A549 treated with dexamethasone at 1 μM for 4 hours (cell line): ENCODE data around the gene SPRTN. TPM values are rescaled to one million over a fixed set of nuclear protein-coding genes. Genes with fewer than 3 reads are reported as not detected.

Source experiments
- total RNA-seq: library from RNA; stranded (reverse); fragments of 200-300 nt; extraction: Qiagen RNA extraction; gene quantifications from 5 replicates; pipeline ENCODE4 v1.2.3, GENCODE V29; 2022

SPRTN gene, protein sequence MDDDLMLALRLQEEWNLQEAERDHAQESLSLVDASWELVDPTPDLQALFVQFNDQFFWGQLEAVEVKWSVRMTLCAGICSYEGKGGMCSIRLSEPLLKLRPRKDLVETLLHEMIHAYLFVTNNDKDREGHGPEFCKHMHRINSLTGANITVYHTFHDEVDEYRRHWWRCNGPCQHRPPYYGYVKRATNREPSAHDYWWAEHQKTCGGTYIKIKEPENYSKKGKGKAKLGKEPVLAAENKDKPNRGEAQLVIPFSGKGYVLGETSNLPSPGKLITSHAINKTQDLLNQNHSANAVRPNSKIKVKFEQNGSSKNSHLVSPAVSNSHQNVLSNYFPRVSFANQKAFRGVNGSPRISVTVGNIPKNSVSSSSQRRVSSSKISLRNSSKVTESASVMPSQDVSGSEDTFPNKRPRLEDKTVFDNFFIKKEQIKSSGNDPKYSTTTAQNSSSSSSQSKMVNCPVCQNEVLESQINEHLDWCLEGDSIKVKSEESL
- total RNA-seq: 13.0 to 15.6 TPM (median 14.4 TPM) in 5 replicates

DNA sequence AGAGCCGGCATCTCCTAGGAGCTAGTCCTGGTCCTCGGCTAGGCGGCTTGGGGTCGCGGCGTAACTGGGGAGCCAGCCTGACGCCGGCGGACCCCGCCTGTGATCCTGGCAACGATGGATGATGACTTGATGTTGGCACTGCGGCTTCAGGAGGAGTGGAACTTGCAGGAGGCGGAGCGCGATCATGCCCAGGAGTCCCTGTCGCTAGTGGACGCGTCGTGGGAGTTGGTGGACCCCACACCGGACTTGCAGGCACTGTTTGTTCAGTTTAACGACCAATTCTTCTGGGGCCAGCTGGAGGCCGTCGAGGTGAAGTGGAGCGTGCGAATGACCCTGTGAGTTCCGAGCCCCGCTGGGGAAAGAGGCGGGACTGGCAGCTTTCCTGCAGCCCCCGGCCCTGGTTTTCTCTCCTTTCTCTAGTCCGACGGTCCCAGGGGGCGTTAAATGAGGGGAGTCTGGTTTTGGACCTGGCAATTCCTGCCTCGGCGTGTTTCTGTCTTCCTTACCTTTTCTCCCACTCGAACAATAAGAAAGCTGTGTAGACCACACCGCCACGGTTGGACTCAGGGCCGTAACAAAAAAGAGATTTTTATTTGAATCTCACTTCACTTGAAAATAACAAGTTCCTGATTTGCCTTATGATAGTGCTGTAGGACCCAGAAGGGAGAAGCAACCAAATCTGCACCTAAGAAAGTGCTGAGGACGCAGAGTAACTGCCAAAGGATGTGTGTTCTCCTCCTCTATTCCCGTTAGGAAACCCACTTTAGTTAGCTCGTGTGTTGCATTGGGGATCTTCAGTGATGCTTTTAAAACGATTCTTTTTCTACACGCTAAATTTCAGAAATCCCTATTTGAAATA is at the start of gene SPRTN:
Gene SPRTN (plus strand): TSS at position 24 of the 859 bp plus-strand sequence. CDS start 91 bp downstream, at position 115.

DNA sequence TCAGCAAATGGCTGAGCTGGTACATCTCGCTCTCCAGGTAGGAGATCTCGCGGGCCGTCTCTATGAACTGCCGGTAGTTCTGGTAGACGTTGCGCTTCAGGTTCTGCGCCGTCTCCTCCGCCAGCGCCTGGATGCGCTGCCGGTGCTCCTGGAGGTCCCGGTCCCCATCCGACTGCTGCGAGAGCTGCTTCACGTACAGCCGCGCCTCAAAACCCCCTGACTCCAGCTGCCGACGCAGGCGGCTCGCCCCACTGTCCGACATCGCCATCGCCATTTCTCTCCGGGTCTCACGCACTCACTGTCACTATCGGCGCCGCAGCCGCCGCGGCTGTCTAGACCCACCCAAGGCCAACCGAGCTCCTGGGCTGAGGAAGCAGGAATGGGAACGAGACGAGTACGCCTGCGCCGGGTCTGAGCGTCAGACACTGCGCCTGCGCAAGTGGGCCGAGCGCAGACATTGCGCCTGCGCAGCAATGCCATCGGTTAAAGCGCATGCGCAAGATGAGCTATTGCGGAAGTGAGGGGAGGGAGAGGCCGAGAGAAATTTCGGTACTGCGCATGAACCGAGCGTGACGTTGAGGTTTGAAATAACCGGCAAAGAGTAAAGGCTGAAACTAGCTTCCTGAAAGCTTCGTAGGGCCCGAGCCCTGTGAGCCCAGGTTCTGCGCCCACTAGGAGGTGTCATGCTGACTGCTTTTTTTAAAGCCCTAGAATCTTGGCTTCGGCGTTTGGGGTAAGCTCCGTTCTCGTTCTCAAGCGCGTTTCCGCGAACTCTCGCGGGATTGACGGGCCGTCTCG is 422 bp upstream of the SPRTN start, which contains the start of gene EXOC8:
Gene EXOC8 (minus strand): TSS at position 381 of the 798 bp plus-strand sequence. CDS start 107 bp downstream, at position 274.

Other genes starting within 250 kb of the SPRTN start
- 0.03 to 0.22 TPM (median 0.11 TPM) in 5 replicates for gene TRIM67, start 176.2 kb upstream of the SPRTN start, total RNA-seq
- gene GNPAT, start 97.1 kb upstream of the SPRTN start, total RNA-seq: 34.8 to 41.0 TPM (median 39.7 TPM) in 5 replicates
- 9.2 to 11.8 TPM (median 9.8 TPM) in 5 replicates for gene EXOC8, start 441 bp upstream of the SPRTN start, total RNA-seq
- gene EGLN1, start 84.0 kb downstream of the SPRTN start, total RNA-seq: 65.4 to 81.6 TPM (median 68.9 TPM) in 5 replicates
- gene TSNAX, start 190.4 kb downstream of the SPRTN start, total RNA-seq: 32.4 to 46.1 TPM (median 41.7 TPM) in 5 replicates